UCSD-AML1 (cell line): Measurements from ENCODE around the gene YIPF6.
"Not testable (repeated sequence)": the region's sequence is repeated elsewhere in the genome, so short reads cannot be mapped to it uniquely, and the experiment has no call there.

Experiments used
- DNase-seq: peaks from one replicate; lab custom pipeline; 2025; ENCODE audit not compliant: unreplicated experiment; lab: John Stamatoyannopoulos, UW

Gene YIPF6

DNA sequence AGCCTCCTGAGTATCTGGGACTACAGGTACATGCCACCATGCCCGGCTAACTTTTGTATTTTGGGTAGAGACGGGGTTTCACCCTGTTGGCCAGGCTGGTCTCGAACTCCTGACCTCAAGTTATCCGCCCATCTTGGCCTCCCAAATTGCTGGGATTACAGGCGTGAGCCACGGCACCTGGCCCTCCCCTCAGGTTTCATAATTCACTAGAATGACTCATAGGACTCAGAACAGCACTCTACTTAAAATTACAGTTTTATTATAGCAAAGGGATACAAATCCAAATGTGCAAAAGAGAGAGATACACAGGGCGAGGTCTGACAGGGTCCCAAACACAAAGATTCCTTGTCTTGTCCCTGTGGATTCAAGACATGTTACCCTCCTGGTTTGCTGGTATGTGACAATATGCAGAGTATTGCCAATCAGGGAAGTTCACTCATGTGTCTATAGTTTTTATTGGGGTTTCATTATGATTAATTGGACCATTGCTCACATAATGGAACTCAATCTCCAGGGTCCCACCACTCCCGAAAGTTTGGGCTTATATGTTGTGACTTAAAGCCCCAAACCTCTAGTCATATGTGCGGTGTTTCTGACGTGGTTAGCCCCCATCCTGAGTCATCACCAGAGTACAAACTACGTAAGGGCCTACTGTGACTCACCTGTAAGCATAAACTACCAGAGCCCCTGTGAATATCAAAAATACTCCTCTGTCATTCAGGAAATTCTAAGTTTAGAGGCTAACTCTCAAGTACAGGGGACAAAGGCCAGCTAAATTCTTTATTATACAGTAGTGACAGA is 5.2 kb downstream of the YIPF6 start:
- DNase-seq = no peak

DNA sequence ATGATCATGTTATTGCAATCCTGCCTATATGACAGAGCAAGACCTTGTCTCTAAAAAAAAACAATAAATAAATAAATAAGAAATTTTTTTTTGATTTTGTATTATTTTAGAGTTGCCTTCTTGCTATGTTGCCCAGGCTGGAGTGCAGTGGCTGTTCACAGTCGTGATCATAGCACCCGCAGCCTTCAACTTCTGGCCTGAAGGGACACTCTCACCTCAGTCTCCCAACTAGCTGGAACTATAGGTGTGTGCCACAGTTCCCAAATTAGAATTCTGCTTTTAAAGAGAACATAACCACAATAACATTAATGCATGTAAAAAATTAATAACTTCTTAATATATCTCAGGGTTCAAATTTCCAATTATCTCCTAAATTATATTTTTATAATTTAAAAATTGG is 7.8 kb downstream of the YIPF6 start:
- no peak for DNase-seq

DNA sequence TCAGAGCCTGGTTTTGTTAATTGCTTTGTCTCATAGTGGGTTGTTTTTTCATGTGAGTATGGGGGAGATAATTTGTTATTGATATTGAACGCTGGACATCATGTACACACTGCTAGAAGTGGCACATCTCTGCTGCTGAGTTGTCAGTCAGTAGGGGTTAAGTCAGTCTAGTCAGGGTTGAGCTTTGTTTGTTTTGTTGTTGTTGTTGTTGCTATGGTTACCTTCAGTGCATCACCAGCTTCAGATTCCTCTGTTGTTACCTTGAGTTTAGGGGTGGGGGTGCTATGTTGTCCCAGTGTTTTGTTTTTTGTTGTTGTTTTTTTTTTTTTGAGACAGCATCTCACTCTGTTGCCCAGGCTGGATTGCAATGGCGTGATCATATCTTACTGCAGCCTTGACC is 9.9 kb downstream of the YIPF6 start:
- DNase-seq = no peak

DNA sequence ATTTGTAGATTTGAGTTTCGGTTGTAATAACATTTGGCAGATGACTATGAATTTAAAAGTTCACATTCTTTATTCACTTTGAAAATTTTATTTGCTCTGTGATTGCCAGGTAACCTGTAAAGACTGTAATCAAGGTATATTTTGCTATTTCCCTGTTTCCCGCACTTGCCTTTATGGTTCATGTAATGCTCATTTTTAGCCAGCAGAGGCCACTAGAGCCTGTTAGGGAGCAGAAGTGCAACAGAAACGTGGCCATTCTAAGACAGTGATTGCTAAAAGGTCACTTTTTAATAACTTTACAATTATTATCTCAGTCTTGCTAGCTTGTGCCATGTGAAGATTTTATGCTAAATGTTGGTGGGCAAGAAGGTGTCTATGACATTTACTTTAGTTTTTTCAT is 12.4 kb downstream of the YIPF6 start:
- DNase-seq = no peak

DNA sequence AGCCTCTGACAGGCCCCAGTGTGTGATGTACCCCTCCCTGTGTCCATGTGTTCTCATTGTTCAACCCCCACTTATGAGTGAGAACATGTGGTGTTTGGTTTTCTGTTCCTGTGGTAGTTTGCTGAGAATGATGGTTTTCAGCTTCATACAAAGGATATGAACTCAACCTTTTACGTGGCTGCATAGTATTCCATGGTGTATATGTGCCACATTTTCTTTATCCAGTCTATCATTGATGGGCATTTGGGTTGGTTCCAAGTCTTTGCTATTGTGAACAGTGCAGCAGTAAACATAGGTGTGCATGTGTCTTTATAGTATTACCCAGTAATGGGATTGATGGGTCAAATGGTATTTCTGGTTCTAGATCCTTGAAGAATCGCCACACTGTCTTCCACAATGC is 25.8 kb downstream of the YIPF6 start:
- DNase-seq = not testable (repeated sequence)

DNA sequence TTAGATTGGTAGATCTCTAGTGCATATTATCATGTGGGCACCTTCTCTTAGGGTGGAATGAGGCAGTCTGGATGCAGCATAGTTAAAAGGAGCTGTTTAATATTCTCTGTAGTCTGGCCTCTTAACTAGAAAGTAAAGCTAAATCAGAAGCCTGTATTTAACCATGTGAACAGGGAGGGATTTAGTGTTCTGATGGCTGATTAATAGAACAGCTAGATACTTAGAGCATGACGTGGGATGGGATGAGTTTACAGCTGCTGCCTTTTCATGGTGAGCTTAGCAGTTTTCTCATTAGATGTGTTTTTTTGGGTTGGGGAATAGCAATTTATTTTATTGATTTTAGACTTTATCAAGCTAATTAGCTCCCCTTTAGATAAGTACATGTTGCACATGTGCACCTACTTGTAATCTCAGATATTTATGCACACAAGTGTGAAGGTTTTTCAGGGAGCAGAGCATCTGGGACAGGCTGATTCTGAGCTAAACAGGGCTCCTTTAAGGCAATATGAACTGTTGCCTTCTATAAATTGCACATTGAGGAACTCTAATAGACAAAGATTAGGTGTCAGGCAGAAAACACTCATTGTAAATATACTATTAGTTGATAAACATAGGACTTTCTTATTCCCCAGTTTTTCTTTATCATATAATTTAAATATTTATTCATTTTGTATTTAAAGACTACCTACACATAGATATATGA is 34.1 kb downstream of the YIPF6 start:
- DNase-seq = no peak

DNA sequence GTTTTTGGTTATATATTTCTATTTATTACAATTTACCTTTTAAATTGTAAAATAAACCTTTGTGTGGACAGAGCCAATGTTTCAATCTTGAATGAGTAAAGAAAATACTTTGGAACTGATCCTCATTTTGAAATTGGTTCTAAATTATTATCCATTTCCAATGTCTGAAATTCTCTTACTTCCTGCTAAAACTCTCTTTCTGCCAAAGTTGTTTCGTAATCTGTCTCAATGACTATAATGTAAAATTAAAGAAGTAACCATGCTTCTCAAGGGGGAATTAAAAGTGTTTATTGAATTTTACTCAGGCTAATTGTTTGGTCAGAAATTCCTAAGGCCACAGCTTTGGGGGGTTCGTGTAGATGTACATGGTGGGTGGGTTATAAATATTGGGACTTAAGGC is 34.8 kb downstream of the YIPF6 start:
- DNase-seq = no peak

DNA sequence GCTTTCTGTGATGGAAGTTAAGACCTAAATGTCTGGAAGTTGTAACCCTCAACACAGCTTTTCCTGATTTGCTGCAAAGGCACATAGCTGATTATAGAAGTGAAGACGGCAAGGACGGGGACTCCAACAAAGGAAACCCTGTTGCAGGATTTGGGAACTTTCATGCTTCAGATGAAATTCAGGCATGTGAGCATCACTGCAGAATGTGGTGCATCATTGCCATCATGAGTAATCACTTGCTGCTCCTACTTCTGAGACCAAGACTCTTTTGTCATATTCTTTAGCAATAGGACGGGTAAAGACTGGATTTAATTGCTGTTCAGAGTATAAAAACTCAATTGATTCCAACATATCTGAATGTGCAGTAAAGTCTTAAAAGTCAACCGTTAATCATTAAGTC is 35.8 kb downstream of the YIPF6 start:
- no peak for DNase-seq

DNA sequence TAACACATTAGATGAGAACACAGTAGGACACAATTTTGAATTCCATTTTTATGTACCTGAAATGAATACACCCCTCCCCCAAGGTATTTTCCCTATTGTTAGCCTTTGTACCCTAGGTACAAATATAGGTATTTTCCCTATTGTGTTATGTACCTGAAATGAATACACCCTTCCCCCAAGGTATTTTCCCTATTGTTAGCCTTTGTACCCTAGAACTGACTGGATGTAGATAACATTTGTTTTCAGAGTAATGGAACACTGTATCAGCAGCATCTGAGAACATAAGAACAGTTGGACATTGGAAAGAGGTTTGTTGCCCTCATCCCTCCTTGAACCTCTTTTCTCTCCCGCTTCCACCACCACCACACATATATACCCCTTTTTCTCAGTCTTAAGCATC is 37.6 kb downstream of the YIPF6 start:
- DNase-seq = no peak

DNA sequence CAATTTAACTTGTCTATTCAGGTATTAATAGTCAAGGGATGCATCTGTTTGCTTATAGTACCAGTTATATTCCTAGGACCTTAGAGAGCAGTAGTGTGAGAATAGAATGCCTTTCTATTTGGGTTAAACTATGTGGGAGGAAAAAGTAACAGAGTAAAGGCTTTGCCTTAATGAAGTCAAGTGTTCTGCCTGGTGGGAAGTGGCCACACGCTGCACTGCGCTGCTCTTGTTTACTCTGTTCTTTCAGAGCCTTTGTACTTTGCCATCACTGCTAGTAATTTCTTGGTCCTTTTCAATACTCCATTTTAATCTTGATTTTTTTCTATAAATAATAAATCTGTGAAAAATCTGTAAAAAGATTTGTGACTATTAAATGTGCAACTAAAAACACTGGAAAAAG is 38.0 kb downstream of the YIPF6 start:
- DNase-seq = no peak

DNA sequence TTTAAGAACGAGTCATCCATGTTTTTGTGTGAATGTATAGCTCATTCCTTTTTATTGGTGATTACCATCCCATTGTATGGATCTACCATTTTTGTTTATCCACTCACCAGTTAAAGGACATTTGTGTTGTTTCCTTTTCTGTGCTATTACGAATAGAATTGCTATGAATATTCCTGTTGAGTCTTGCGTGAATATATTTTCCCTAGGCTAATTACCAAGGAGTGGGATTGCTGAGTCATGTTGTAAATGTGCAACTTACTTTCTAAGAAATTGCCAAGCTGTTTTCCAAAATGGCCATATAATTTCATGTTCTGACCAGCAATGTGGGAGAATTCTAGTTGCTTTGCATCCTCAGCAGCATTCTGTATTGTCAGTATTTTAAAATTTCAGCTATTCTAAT is 51.3 kb downstream of the YIPF6 start:
- DNase-seq = no peak

DNA sequence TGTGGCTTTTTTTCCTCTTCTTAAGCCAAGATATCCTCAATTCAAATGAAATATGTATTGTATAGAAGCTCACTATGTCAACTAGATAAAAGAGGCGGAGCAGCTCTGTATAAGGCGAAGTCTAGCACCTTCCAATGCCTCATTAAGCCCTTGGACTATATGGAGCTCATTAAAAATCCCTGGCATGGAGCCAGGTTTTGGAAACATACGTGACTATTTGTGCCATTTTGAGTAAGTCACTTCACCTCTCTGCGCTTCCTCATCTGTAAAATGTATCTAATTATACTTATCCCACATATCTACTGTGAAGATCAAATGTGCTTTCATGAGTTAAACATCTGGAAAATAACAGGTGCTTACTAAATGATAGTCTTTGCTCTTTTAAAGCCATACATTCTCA is 57.2 kb downstream of the YIPF6 start:
- DNase-seq = no peak

DNA sequence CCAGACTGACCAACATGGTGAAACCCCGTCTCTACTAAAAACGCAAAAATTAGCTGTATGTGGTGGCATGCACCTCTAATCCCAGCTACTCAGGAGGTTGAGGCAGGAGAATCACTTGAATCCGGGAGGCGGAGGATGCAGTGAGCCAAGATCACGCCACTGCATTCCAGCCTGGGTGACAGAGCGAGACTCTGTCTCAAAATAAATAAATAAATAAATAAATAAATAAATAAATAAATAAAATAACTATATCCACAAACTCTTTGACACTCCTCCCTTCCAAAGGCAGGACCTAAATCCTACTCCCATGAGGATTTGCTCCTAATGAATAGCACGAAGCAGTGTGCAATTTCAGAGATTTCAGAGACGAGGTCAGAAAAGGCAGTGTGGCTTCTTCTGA is 58.3 kb downstream of the YIPF6 start:
- DNase-seq = not testable (repeated sequence)

DNA sequence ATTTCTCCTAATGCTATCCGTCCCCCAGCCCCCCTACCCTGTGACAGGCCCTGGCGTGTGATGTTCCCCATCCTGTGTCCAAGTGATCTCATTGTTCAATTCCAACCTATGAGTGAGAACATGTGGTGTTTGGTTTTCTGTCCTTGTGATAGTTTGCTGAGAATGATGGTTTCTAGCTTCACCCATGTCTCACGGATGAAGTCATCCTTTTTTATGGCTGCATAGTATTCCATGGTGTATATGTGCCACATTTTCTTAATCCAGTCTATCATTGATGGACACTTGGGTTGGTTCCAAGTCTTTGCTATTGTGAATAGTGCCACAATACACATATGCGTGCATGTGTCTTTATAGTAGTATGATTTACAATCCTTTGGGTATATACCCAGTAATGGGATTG is 61.1 kb downstream of the YIPF6 start:
- DNase-seq = not testable (repeated sequence)

DNA sequence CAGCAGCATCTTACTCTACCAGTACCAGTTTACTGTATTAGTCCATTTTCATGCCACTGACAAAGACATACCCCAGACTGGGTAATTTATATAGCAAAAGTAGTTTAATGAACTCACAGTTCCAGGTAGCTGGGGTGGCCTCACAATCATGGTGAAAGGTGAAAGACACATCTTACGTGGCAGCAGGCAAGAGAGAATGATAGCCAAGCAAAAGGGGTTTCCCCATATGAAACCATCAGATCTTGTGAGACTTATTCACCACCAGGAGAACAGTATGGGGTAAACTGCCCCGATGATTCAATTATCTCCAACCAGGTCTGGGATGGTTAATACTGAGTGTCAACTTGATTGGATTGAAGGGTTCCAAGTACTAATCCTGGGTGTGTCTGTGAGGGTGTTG is 69.3 kb downstream of the YIPF6 start:
- DNase-seq = no peak

DNA sequence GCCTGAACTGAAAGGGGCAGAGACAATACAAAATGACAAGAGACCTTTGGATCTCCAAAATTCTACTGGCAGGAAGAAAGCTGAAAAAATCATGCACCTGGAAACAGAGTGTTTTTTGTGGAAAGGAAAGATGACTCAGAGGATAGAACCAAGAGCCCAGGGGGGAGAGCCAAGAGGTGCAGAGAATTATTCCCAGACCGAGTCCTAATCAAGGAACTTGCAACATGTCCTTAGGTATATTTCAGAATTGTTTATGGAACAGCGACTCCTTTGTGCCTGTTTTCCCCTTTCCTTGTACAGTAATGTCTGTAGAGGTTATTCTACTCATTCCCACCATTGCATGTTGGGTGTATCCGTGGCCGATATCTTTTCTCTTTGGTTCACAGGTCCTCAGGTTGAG is 71.7 kb downstream of the YIPF6 start:
- DNase-seq = no peak

DNA sequence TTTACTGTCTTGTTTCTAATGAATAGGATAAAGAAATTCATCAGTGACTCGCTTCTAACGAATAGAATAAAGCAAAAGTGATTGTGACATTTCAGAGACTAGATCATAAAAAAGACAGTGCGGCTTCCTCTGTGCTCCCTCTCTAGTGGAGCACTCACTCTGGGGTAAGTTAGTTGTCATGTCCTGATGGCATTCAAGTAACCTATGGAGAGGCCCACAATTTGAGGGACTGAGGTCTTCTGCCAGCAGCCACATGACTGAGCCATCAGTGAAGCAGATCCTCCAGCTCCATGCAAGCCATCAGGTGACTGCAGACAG is 72.4 kb downstream of the YIPF6 start:
- DNase-seq = no peak

DNA sequence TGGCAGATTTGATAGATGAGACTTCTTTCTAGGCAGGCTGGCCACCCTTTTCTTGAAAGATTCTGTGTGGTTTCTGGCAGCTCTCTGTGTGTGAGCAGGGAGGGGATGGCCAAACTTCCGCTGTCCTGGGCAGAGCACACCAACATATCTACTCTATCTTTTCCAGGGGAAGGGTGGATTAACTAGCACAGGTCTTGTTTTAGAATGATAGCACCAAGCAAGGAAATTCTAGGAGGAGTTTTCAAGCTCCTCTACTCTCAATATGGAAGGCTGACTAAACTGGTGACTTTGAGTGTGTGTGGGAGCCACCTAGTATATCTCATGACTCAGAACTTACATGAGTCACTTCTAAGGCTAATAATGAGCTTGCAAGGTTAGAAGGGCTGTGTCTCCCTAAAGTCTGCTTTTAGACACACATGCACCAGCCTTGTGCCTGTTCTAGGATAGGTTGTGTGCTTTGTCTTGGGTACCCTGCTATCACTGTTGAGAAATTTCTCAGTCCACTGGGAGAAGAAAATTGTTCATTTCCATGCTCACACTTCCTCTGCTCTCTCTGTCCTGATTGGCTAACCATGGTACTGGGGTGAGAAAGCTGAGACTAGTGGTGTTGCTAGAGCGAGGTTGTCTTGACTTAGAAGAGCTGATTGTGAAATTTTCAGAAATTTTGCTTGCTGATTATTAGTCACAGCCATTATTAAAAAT is 72.9 kb downstream of the YIPF6 start:
- DNase-seq = no peak

DNA sequence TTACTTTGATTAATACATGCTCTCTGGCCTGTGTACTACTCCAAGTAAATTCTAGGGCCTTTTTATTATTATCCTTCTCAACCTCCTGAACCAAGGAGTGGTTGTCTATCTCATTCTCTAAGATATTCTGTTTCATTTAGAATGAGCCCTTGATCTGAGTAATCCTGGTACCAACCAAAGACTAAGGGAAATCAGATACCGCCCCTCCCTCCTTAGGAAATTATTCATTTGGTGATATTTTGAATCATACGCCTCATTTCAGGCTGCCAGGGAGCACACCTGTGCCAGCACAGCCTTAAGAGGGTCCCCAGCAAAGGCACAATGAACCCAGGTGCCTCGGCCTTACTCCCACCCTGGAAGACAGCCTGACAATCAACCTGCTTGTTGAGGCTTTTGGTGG is 75.4 kb downstream of the YIPF6 start:
- no peak for DNase-seq

DNA sequence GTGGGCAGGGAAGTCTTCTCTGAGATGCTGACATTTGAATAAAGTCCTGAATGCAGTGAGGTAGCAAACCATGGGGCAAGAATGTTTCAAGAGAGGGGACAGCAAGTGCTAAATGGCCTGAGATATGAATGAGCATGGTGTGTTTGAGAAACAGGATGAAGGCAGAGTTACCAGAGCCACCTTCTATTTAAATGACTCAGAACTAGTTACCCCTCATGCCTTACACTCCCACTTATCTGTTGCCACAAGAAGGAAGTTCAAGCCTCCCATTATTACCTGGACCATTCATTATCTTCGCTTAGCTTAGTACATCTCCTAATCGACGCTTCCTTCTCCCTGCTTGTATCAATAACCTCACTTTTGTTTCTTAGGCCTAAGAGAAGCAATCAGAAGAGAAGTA is 81.0 kb downstream of the YIPF6 start:
- DNase-seq = no peak

DNA sequence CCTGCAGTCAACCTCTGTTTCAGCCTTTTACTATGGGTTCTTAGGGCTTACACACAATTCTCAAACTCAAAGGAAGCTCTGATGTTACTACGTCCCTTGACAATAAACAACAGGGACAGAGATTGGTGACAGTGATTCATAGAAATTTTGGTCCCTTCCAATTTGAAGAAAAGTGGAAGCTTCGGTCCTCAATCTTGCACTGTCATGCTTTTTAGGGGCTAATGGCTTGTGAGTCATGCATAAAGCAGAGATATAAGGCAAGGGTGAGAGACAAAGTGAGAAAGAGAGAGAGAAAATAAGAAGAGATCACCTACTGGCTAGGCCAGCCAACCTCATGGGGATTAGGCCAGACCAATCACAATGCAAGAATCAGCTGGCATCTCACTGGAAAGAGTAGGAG is 85.4 kb downstream of the YIPF6 start:
- no peak for DNase-seq
